Activated naive CD8-positive, alpha-beta T cell treated with anti-CD3 and anti-CD28 coated beads for 36 hours (primary cell): ENCODE data around the gene GFI1B. TPM values are rescaled to one million over a fixed set of nuclear protein-coding genes. Genes with fewer than 3 reads are reported as not detected.

Source experiments
- DNase-seq: peaks from one replicate; pipeline ENCODE4 v3.0.0; 2021
- H3K27ac Mint-ChIP-seq: one replicate; pipeline ENCODE4 v1.8.0; 2022; ENCODE audit warnings: mild to moderate bottlenecking, moderate library complexity, mixed read lengths
- H3K27me3 Mint-ChIP-seq: one replicate; pipeline ENCODE4 v1.8.0; 2022; ENCODE audit warnings: mild to moderate bottlenecking, mixed read lengths
- H3K36me3 Mint-ChIP-seq: one replicate; pipeline ENCODE4 v1.8.0; 2021; ENCODE audit warnings: mild to moderate bottlenecking, mixed read lengths
- H3K4me1 Mint-ChIP-seq: one replicate; pipeline ENCODE4 v1.8.0; 2021; ENCODE audit warnings: mixed read lengths
- H3K4me3 Mint-ChIP-seq: one replicate; pipeline ENCODE4 v1.8.0; 2022; ENCODE audit warnings: mild to moderate bottlenecking, moderate library complexity, mixed read lengths
- H3K9me3 Mint-ChIP-seq: one replicate; pipeline ENCODE4 v1.8.0; 2022; ENCODE audit warnings: mixed read lengths
- total RNA-seq, 2 experiments: library from RNA; stranded (reverse); gene quantifications; one replicate each; pipeline ENCODE4 v1.2.3, GENCODE V29; 2021

The GFI1B gene
- total RNA-seq, 2 experiments from 2014 or later = not detected

- H3K36me3 Mint-ChIP-seq = no peaks in the 10 kb centered on the region
- no peak overlapping the region for H3K27ac Mint-ChIP-seq
- DNase-seq = no peak
- H3K4me3 Mint-ChIP-seq = no peak overlapping the region
- no peaks in the 10 kb centered on the region for H3K9me3 Mint-ChIP-seq
- no peaks in the 10 kb centered on the region for H3K4me1 Mint-ChIP-seq
- peaks cover 56% of the 10 kb centered on the region for H3K27me3 Mint-ChIP-seq
Measured at GRCh38 chr9:133006731-133007352, 28.3 kb downstream of the GFI1B start.

DNA sequence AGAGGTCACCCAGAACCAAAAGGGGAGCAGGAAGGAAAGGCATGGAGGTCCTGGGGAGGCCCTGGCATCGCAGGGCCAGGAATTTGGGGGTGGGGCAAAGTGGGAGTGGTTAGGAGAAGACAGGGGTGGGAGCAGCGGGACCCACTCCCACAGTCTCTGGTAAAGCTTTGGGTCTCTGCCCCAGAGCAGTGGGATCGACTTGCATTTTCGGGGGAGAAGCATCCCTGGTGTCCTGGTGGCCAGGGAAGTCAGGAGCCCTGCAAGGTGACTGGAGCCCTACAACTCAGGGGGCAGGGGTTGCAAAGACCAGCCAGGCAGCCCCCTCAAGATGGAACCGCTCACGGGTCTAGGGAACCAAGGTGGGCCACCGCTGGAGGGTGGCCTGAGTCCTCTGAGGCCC lies 29.9 kb downstream of the GFI1B start:
- no peak for DNase-seq
- H3K9me3 Mint-ChIP-seq = no peaks in the 10 kb centered on the region
- no peak overlapping the region for H3K27ac Mint-ChIP-seq
- no peaks in the 10 kb centered on the region for H3K4me1 Mint-ChIP-seq
- H3K36me3 Mint-ChIP-seq = no peaks in the 10 kb centered on the region
- H3K4me3 Mint-ChIP-seq = no peak overlapping the region
- H3K27me3 Mint-ChIP-seq = peaks cover 40% of the 10 kb centered on the region

- Mint-ChIP-seq H3K27ac (no peak overlapping the region), H3K27me3 (peaks cover 36% of the 10 kb centered on the region), H3K4me1 (no peaks in the 10 kb centered on the region), H3K36me3 (no peaks in the 10 kb centered on the region), H3K4me3 (no peak overlapping the region), H3K9me3 (no peaks in the 10 kb centered on the region)
- no peak for DNase-seq
Measured at GRCh38 chr9:133008824-133009223, 30.3 kb downstream of the GFI1B start.

DNA sequence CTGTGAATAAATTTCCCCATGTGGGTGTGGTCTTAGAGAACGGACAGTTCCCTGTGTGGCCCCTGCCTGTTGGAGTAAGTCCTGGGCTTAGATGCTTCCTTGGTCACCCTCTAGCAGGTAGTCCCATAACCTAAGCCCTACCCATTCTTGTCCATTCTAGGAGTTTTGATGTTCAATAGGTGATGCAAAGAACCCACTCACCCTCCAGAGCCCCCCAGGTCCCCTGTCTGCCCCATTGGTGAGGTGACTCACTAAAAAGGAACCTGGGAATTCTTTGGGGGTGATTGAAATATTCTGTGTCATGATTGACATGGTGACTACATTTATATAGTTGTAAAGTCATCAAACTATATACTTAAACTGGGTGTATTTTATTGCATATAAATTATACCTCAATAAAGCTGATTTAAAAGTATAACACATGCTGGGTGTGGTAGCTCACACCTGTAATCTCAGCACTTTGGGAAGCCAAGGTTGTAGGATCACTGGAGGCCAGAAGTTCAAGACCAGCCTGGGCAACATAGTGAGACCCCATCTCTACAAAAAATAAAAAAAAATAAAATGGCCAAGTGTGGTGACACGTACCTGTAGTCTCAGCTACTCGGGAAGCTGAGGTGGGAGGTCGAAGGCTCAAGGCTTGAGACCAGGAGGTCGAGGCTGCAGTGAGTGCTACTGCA lies 31.6 kb downstream of the GFI1B start:
- no peak overlapping the region for H3K4me3 Mint-ChIP-seq
- no peaks in the 10 kb centered on the region for H3K4me1 Mint-ChIP-seq
- H3K36me3 Mint-ChIP-seq = no peaks in the 10 kb centered on the region
- H3K27ac Mint-ChIP-seq = no peak overlapping the region
- no peaks in the 10 kb centered on the region for H3K9me3 Mint-ChIP-seq
- no peak for DNase-seq
- peaks cover 31% of the 10 kb centered on the region for H3K27me3 Mint-ChIP-seq

DNA sequence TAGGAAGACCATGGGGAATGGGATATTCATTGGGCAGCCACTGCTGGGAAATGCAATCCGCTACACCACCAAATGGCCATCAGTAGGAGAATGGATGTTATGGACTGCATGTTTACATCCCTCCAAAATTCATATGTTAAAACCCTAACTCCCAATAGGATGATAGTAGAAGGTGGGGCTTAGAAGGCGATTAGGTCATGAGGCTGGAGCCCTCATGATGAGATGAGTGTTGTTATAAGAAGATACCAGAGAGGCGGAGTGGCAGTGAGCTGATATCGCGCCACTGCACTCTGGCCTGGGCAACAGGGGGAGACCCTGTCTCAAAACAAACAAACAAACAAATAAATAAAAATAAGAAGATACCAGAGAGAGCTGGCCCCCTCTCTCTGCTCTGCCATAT lies 36.2 kb downstream of the GFI1B start:
- Mint-ChIP-seq H3K36me3 (no peaks in the 10 kb centered on the region), H3K4me1 (no peaks in the 10 kb centered on the region), H3K27ac (no peak overlapping the region), H3K4me3 (no peak overlapping the region), H3K9me3 (peaks cover 9% of the 10 kb centered on the region), H3K27me3 (peaks cover 5% of the 10 kb centered on the region)
- no peak for DNase-seq

GRCh38 chr9:133023117-133023890 lies 44.8 kb downstream of the GFI1B start:
- Mint-ChIP-seq H3K4me1 (peaks cover 12% of the 10 kb centered on the region), H3K9me3 (no peaks in the 10 kb centered on the region), H3K27me3 (no peaks in the 10 kb centered on the region), H3K4me3 (peak overlapping the region; percentile 46), H3K36me3 (no peaks in the 10 kb centered on the region), H3K27ac (no peak overlapping the region)
- DNase-seq = peak; percentile 60

DNA sequence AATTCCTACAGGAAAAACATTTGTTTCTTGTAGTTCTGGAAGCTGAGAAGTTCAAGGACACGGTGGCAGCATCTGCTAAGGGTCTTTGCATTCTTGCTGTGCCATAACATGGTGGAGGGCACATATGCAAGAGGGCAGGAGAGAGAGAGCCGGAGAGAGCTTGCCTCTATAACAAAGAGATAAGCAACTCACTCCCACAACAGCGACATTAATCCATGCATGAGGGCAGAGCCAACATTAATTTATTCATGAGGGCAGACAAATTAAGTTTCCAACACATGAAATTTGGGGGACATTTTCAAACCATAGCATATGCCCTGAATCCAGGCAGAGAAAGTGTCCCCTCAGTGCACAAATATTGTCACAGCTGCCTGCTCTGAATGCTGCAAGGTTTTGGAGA lies 47.9 kb downstream of the GFI1B start:
- Mint-ChIP-seq H3K4me3 (no peak overlapping the region), H3K9me3 (peaks cover 2% of the 10 kb centered on the region), H3K36me3 (peaks cover 2% of the 10 kb centered on the region), H3K4me1 (peaks cover 15% of the 10 kb centered on the region), H3K27me3 (no peaks in the 10 kb centered on the region), H3K27ac (no peak overlapping the region)
- no peak for DNase-seq

DNA sequence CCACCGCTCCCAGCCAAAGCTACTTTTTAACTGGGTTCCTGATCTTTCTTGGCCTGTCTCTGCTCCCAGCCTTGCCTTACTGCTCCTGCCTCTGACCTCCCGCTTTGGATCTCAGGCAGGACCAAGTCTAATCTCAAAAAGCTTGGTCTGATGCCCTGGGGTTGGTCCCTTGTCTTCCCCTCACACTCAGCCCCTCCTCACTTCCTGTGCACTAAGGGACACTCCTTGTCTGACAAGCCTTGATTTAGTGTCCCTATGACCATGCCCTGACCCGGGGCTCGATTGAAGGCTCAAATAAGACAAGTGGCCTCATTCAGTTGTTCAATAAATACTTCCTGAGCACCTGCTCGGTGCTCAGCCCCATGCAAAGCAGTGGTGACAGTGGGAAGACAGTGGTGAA lies 48.6 kb downstream of the GFI1B start:
- no peaks in the 10 kb centered on the region for H3K27me3 Mint-ChIP-seq

GRCh38 chr9:133028221-133028620 lies 49.7 kb downstream of the GFI1B start:
- H3K27ac Mint-ChIP-seq = no peak overlapping the region
- H3K27me3 Mint-ChIP-seq = no peaks in the 10 kb centered on the region
- peaks cover 24% of the 10 kb centered on the region for H3K4me1 Mint-ChIP-seq
- peak overlapping the region; percentile 99 for H3K4me3 Mint-ChIP-seq
- DNase-seq = no peak
- H3K36me3 Mint-ChIP-seq = peaks cover 11% of the 10 kb centered on the region
- peaks cover 6% of the 10 kb centered on the region for H3K9me3 Mint-ChIP-seq

More for the DNA sequence above, 48.6 kb downstream of the GFI1B start:
- DNase-seq = no peak
- peaks cover 6% of the 10 kb centered on the region for H3K9me3 Mint-ChIP-seq
- peaks cover 9% of the 10 kb centered on the region for H3K36me3 Mint-ChIP-seq
- no peak overlapping the region for H3K27ac Mint-ChIP-seq
- peaks cover 21% of the 10 kb centered on the region for H3K4me1 Mint-ChIP-seq
- no peak overlapping the region for H3K4me3 Mint-ChIP-seq

- Mint-ChIP-seq H3K4me1 (peaks cover 27% of the 10 kb centered on the region), H3K4me3 (peak overlapping the region; percentile 99), H3K9me3 (peaks cover 6% of the 10 kb centered on the region), H3K27ac (peak overlapping the region; percentile 98), H3K27me3 (no peaks in the 10 kb centered on the region), H3K36me3 (peaks cover 11% of the 10 kb centered on the region)
- no peak for DNase-seq
Measured at GRCh38 chr9:133029994-133030316, 51.5 kb downstream of the GFI1B start.

DNA sequence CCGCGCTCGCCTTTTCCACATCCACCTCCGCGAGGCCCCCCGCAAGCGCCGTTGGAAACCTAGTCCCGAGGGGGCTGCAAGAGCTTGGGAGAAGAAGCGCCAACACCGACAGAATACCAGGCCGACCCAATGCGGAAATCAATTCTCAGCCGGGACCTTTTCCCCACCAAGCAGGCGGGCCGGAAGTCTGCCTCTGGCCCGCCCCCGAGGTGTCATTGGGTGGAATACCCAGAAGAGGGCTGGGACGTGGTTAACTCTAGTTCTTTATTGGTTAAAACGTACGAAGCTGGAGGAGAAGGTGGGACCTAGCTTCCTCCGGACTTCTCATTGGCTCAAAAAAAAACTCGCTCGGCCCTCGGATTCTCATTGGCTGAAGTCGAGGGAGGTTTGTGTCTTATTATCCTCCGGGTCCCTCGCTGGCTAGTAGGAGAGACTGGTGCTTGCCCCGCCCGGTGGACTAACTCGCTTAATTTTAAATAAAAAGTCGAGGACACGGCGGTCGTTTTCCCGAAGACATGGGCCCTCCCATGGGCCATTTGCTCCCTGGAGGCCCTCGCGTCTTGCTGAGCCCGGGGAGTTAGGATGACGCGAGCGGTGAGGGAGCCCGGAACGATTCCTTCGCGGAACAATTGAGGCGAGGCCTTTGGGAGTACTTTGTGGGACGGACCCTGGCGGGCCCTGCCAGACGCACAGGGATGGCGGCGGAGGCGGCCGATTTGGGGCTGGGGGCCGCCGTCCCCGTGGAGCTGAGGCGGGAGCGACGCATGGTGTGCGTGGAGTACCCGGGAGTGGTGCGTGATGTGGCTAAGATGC lies 52.0 kb downstream of the GFI1B start, which contains the start of gene GTF3C5:
TSS of gene GTF3C5 (plus strand) at position 681 of the 813 bp plus-strand sequence. CDS start at position 696, 15 bp downstream.
- H3K9me3 Mint-ChIP-seq = peaks cover 6% of the 10 kb centered on the region
- H3K27ac Mint-ChIP-seq = peak within 1 kb of the TSS; percentile 98
- peak within 1 kb of the TSS; percentile 99 for H3K4me3 Mint-ChIP-seq
- peaks cover 27% of the 10 kb centered on the region for H3K4me1 Mint-ChIP-seq
- peaks cover 11% of the 10 kb centered on the region for H3K36me3 Mint-ChIP-seq
- DNase-seq = peak; percentile 92
- H3K27me3 Mint-ChIP-seq = no peaks in the 10 kb centered on the region

DNA sequence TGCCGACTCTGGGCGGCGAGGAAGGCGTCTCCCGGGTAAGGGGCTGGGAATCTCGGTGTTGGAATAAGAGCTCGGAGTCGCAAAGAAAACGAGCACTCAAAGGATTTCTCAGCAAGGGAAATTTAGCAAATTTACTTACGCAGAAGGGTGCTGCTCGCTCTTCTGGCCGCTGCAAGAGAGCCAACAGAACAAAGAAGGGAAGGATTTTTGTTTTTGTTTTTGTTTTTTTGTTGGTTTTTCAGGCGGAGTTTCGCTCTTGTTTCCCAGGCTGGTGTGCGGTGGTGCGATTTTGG lies 52.6 kb downstream of the GFI1B start:
- H3K27me3 Mint-ChIP-seq = no peaks in the 10 kb centered on the region
- DNase-seq = no peak
- H3K4me1 Mint-ChIP-seq = peaks cover 31% of the 10 kb centered on the region
- H3K36me3 Mint-ChIP-seq = peaks cover 11% of the 10 kb centered on the region
- peak overlapping the region; percentile 98 for H3K27ac Mint-ChIP-seq
- peaks cover 6% of the 10 kb centered on the region for H3K9me3 Mint-ChIP-seq
- peak overlapping the region; percentile 99 for H3K4me3 Mint-ChIP-seq

- no peaks in the 10 kb centered on the region for H3K27me3 Mint-ChIP-seq
- H3K4me3 Mint-ChIP-seq = peak overlapping the region; percentile 99
- peaks cover 6% of the 10 kb centered on the region for H3K9me3 Mint-ChIP-seq
- peaks cover 11% of the 10 kb centered on the region for H3K36me3 Mint-ChIP-seq
- peak overlapping the region; percentile 98 for H3K27ac Mint-ChIP-seq
- DNase-seq = no peak
- H3K4me1 Mint-ChIP-seq = peaks cover 31% of the 10 kb centered on the region
Measured at GRCh38 chr9:133031496-133031911, 53.0 kb downstream of the GFI1B start.

- Mint-ChIP-seq H3K9me3 (peaks cover 6% of the 10 kb centered on the region), H3K4me3 (peak overlapping the region; percentile 99), H3K36me3 (peaks cover 11% of the 10 kb centered on the region), H3K27me3 (no peaks in the 10 kb centered on the region), H3K27ac (peak overlapping the region; percentile 98), H3K4me1 (peaks cover 31% of the 10 kb centered on the region)
- DNase-seq = no peak
Measured at GRCh38 chr9:133032171-133032570, 53.7 kb downstream of the GFI1B start.

DNA sequence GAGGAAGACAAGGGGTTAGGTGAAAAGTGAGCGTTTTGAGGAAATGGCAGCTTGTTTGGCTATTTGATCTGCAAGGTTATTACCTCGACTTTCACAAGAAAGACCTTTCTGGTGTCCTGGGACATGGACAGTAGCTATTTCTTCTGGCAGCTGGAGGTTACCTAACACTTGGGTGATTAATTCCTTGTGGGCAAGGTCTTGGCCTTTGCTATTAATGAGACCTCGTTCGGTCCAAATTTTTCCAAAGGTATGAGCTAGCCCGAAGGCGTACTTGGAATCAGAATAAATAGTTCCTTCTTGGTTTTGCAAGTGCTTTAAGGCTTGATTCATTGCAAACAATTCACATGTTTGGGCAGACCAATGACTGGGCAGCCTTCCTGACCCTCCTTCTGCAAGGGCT lies 57.2 kb downstream of the GFI1B start:
- Mint-ChIP-seq H3K4me3 (no peak overlapping the region), H3K4me1 (peaks cover 37% of the 10 kb centered on the region)

More for the DNA sequence above, 57.2 kb downstream of the GFI1B start:
- Mint-ChIP-seq H3K27me3 (no peaks in the 10 kb centered on the region), H3K27ac (no peak overlapping the region), H3K9me3 (peaks cover 6% of the 10 kb centered on the region), H3K36me3 (peaks cover 11% of the 10 kb centered on the region)
- no peak for DNase-seq
